ENCODE data around the gene HIVEP2. TPM values are rescaled to one million over a fixed set of nuclear protein-coding genes. Genes with fewer than 3 reads are reported as not detected.

Gene HIVEP2
- total and polyA plus RNA-seq, 2 of the 4 experiments (the other 2 are of a cell fraction), result 4.3 to 11.3 TPM

DNA sequence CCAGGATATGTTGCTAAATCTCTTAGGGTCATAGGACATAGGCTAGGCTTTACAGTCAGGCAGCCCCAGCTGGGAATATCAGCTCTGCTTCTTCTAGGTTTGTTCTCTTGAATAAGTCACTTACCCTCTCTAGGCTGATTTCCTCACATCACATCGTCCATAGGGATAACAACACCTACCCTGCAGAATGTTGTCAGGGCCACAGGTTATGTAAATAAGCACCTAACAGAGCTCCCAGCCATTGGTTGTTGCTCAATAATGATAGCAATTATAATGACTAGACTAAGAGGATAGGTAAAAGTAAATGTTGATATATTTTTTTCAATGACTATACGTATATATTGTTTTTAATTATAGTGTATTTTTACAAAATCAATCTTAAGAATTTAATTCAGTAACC, 135.0 kb downstream of the HIVEP2 start:
- H3K9me3 ChIP-seq (ENCODE audit: control insufficient read depth, insufficient read depth, low read length), result no peaks in the 10 kb centered on the region
- dilution Hi-C loops (cut with HindIII; ENCODE audit: low sequenced_read_pairs, unreplicated experiment) (no loop called here), intact Hi-C loops (cut with micrococcal nuclease) (no loop called here), in situ Hi-C loops (cut with MboI; ENCODE audit: low sequenced_read_pairs) (no loop called here)
- H3K56ac ChIP-seq (ENCODE audit: extremely low read depth, insufficient read depth, low read length), result no peak overlapping the region
- H3K4ac ChIP-seq (ENCODE audit: low read depth, low read length), result no peak overlapping the region
- no peak overlapping the region for H2BK5ac ChIP-seq (ENCODE audit: low read depth, low read length, poor library complexity, severe bottlenecking)
- ATAC-seq (ENCODE audit: low read depth) (no peak), DNase-seq (no peak)
- H3K79me1 ChIP-seq (ENCODE audit: low read depth in 1 of 2, low read length in 2 of 2), result peaks cover 20 to 53% of the 10 kb centered on the region in 2 experiments
- H3K4me1 ChIP-seq (ENCODE audit: control insufficient read depth, insufficient read depth, low read length), result peaks cover 2% of the 10 kb centered on the region
- no peak for TF ChIP-seq CHD1 (IDR thresholded peaks at IDR 0.05; ENCODE audit: low read depth, low read length)
- no peak for TF ChIP-seq BHLHE40 (IDR thresholded peaks at IDR 0.05; ENCODE audit: low read depth, low read length)
- TF ChIP-seq, protein P1, sequence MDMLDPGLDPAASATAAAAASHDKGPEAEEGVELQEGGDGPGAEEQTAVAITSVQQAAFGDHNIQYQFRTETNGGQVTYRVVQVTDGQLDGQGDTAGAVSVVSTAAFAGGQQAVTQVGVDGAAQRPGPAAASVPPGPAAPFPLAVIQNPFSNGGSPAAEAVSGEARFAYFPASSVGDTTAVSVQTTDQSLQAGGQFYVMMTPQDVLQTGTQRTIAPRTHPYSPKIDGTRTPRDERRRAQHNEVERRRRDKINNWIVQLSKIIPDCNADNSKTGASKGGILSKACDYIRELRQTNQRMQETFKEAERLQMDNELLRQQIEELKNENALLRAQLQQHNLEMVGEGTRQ (IDR thresholded peaks at IDR 0.05; ENCODE audit: low read depth, low read length), result no peak
- no peak for TF ChIP-seq RFX5 (IDR thresholded peaks at IDR 0.05; ENCODE audit: low read depth, low read length)
- TF ChIP-seq MAFK (IDR thresholded peaks at IDR 0.05; ENCODE audit: low read depth, low read length), result no peak
- no peak for TF ChIP-seq RAD21 (IDR thresholded peaks at IDR 0.05; ENCODE audit: low read length)
- TF ChIP-seq POLR2A (IDR thresholded peaks at IDR 0.05; ENCODE audit: low read depth, low read length), result no peak
- no peak for TF ChIP-seq CEBPB (IDR thresholded peaks at IDR 0.05; ENCODE audit: low read depth, low read length)
- TF ChIP-seq MXI1 (IDR thresholded peaks at IDR 0.05; ENCODE audit: borderline replicate concordance, low read depth, low read length), result no peak
- TF ChIP-seq NFE2L2 (IDR thresholded peaks at IDR 0.05; ENCODE audit: low read depth, low read length), result no peak
- TF ChIP-seq MAZ (IDR thresholded peaks at IDR 0.05; ENCODE audit: borderline replicate concordance, low read depth, low read length), result no peak
- TF ChIP-seq FOS (IDR thresholded peaks at IDR 0.05; ENCODE audit: low read depth, low read length), result no peak
- no TSS peak for BruUV-seq (replicated peaks)
- H3K23ac ChIP-seq (ENCODE audit: low read depth, low read length), result no peak overlapping the region
- H3K27me3 ChIP-seq (ENCODE audit: control insufficient read depth, insufficient read depth, low read length), result no peaks in the 10 kb centered on the region
- no peak overlapping the region for H2AFZ ChIP-seq (replicated peaks; ENCODE audit: low read length, poor library complexity)
- H3K18ac ChIP-seq (ENCODE audit: low read depth, low read length), result no peak overlapping the region
- no CpG with 5 or more reads among the region's 2 CpGs for WGBS, 2 experiments (ENCODE audit: extremely low coverage in 2 of 2, insufficient read length in 1 of 2)
- no peak overlapping the region for H3K14ac ChIP-seq (replicated peaks; ENCODE audit: low read depth, low read length)
- H2AK5ac ChIP-seq (ENCODE audit: low read depth, low read length), result no peak overlapping the region
- H4K91ac ChIP-seq (ENCODE audit: insufficient read depth, low read depth, low read length), result no peak overlapping the region
- POLR2A ChIA-PET (ENCODE audit: unreplicated experiment), result no interaction called here
- no peaks in the 10 kb centered on the region for H3K36me3 ChIP-seq (ENCODE audit: control insufficient read depth, insufficient read depth, low read length)
- no peak overlapping the region for H3K27ac ChIP-seq (ENCODE audit: insufficient read depth, low read length)
- no peak overlapping the region for H3K9ac ChIP-seq (ENCODE audit: low read depth, low read length)
- CTCF ChIA-PET, result no interaction called here
- H4K5ac ChIP-seq (ENCODE audit: low read depth, low read length), result no peak overlapping the region
- no peak overlapping the region for H3K4me2 ChIP-seq (ENCODE audit: low read depth, low read length)
- H2AK9ac ChIP-seq (replicated peaks; ENCODE audit: low read depth, low read length, poor library complexity), result no peak overlapping the region
- no peak overlapping the region for H2BK120ac ChIP-seq (ENCODE audit: low read depth, low read length)
- no peak overlapping the region for H3K4me3 ChIP-seq (ENCODE audit: insufficient read depth, low read depth, low read length)
- no peak overlapping the region for H2BK20ac ChIP-seq (ENCODE audit: low read depth, low read length)
- no peaks in the 10 kb centered on the region for H4K20me1 ChIP-seq (ENCODE audit: insufficient read depth, low read length)
- no peak overlapping the region for H4K8ac ChIP-seq (ENCODE audit: low read depth in 2 of 2, low read length in 2 of 2)
- H2BK15ac ChIP-seq (ENCODE audit: low read depth, low read length), result no peak overlapping the region
- H3K9me1 ChIP-seq (ENCODE audit: insufficient read depth, low read length), result peaks cover 7% of the 10 kb centered on the region
